Astrocyte of the cerebellum (primary cell): ENCODE results near the gene SETD6.

Experiments used
- DNase-seq: peaks from one replicate; pipeline ENCODE4 v3.0.0-alpha.2; 2011; ENCODE audit warnings: low read depth
- H3K4me3 ChIP-seq: 2 replicates; pipeline ENCODE4 v1.5.1; 2011; ENCODE audit warnings: mild to moderate bottlenecking, low read depth, low read length, moderate library complexity
- CTCF ChIP-seq: IDR thresholded peaks from 2 replicates; pipeline ENCODE4 v1.5.1; 2012; ENCODE audit warnings: low read length, low read depth, moderate library complexity, mild to moderate bottlenecking; ENCODE audit errors: missing control alignments
- in situ Hi-C: cut with HindIII; loops from 2 replicates; pipeline ENCODE4 v1.10.0; 2017; ENCODE audit warnings: low sequenced_read_pairs

SETD6 gene

GRCh38 chr16:58507963-58508670 is 7.2 kb upstream of the SETD6 start:
- in situ Hi-C loops = no loop called here
- no peak overlapping the region for H3K4me3 ChIP-seq
- no peak for TF ChIP-seq CTCF
- DNase-seq = no peak

GRCh38 chr16:58508671-58509251 is 6.6 kb upstream of the SETD6 start:
- no peak for TF ChIP-seq CTCF
- in situ Hi-C loops = no loop called here
- DNase-seq = no peak
- H3K4me3 ChIP-seq = no peak overlapping the region

GRCh38 chr16:58509256-58510096 is 5.8 kb upstream of the SETD6 start:
- no peak overlapping the region for H3K4me3 ChIP-seq
- in situ Hi-C loops = no loop called here
- DNase-seq = no peak
- no peak for TF ChIP-seq CTCF

- DNase-seq = no peak
- H3K4me3 ChIP-seq = no peak overlapping the region
- in situ Hi-C loops = no loop called here
- no peak for TF ChIP-seq CTCF
Measured at GRCh38 chr16:58510097-58510775, 5.1 kb upstream of the SETD6 start.

- in situ Hi-C loops = no loop called here
- H3K4me3 ChIP-seq = no peak overlapping the region
- DNase-seq = no peak
- no peak for TF ChIP-seq CTCF
Measured at GRCh38 chr16:58510776-58511628, 4.3 kb upstream of the SETD6 start.
